ENCODE data around the gene AQP3. TPM values are rescaled to one million over a fixed set of nuclear protein-coding genes. Genes with fewer than 3 reads are reported as not detected.
A peak's percentile ranks its signal among the peaks of the same experiment; 100 is the strongest.

The AQP3 gene
- total RNA-seq, 2 experiments from 2014 or later = 99.8 to 106 TPM

DNA sequence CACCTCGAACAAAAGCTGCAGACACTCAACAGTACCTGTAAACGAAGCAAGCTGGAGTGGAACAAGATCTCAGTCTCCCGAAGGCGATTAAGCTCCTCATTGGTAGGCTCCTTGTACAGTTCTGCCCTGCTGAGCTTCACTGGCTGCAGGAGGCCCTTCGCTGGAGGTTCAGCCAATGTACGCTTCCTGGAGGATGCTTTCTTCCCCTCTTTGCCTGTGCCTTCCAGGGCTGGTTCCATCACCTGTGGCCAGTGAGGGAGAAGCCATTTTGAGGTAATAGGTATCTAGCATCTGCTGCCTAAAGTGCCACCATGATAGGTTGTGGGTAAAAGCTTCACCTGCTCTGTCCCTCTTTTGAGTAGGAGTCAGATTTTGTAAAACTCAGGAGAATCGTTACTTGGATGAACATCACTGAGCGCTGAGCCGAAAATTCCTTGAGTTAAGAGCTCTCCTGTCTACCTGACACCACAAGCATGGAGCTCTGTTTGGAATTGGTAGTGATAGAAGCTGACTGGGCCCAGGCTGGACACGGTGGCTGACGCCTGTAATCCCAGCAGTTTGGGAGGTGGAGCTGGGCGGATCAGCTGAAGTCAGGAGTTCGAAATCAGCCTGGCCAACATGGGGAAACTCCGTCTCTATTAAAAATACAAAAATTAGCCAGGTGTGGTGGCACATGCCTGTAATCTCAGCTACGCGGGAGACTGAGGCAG, 24.9 kb upstream of the AQP3 start:
- Mint-ChIP-seq H3K9me3 (no peaks in the 10 kb centered on the region), H3K4me3 (peak overlapping the region; percentile 66), H3K36me3 (ENCODE audit: low read depth) (peaks cover 61% of the 10 kb centered on the region), H3K27ac (peak overlapping the region; percentile 89), H3K4me1 (ENCODE audit: low read depth) (peaks cover 33% of the 10 kb centered on the region), H3K27me3 (no peaks in the 10 kb centered on the region)
- Histone ChIP-seq H3K27ac (ENCODE audit: low read depth in 1 of 2, low read length in 2 of 2) (no peak overlapping the region), H3K4me1 (ENCODE audit: insufficient read depth, low read length) (peaks cover 25% of the 10 kb centered on the region), H3K36me3 (ENCODE audit: insufficient read depth, low read length) (peaks cover 47% of the 10 kb centered on the region), H3K4me3 (ENCODE audit: low read length) (peak overlapping the region; percentile 92), H3K9me3 (ENCODE audit: control insufficient read depth in 1 of 2, insufficient read depth in 1 of 2, low read length in 2 of 2) (no peaks in the 10 kb centered on the region), H3K27me3 (ENCODE audit: control insufficient read depth in 1 of 2, insufficient read depth in 2 of 2, low read length in 2 of 2) (no peaks in the 10 kb centered on the region)
- ATAC-seq (ENCODE audit: poor library complexity) (no peak), DNase-seq (no peak)
- TF ChIP-seq CTCF (IDR thresholded peaks at IDR 0.05) = no peak
- intact Hi-C loops (cut with DNase I, micrococcal nuclease) = loop anchor here in 1 of 2 experiments (10.0 kb wide), 2 partner anchors 308 to 448 kb away; partner anchors contain the start of genes B4GALT1 and DNAJA1
- ChIA-PET CTCF (no interaction called here), POLR2A (interaction anchor here (1.1 to 4.6 kb wide), 5 partner anchors 11 to 182 kb away, joined by 5 to 67 read pairs (median 43); partner anchors contain the start of genes AQP3 and NFX1)

- peaks cover 57% of the 10 kb centered on the region for H3K36me3 ChIP-seq (ENCODE audit: insufficient read depth, low read length)
- POLR2A ChIA-PET = interaction anchor here (1.1 to 4.6 kb wide), 4 partner anchors 10 to 181 kb away, joined by 3 to 67 read pairs (median 28); partner anchors contain the start of genes AQP3 and NFX1
- TF ChIP-seq CTCF (IDR thresholded peaks at IDR 0.05) = no peak
- intact Hi-C loops (cut with DNase I, micrococcal nuclease) = loop anchor here in 1 of 2 experiments (10.0 kb wide), 2 partner anchors 307 to 447 kb away; partner anchors contain the start of genes B4GALT1 and DNAJA1
- no peak for ATAC-seq (ENCODE audit: poor library complexity)
- Mint-ChIP-seq H3K27ac (no peak overlapping the region), H3K36me3 (ENCODE audit: low read depth) (peaks cover 70% of the 10 kb centered on the region), H3K4me1 (ENCODE audit: low read depth) (peaks cover 33% of the 10 kb centered on the region), H3K4me3 (peak overlapping the region; percentile 27), H3K27me3 (no peaks in the 10 kb centered on the region), H3K9me3 (no peaks in the 10 kb centered on the region)
- no peak overlapping the region for H3K27ac ChIP-seq (ENCODE audit: low read depth in 1 of 2, low read length in 2 of 2)
- DNase-seq = no peak
- no peak overlapping the region for H3K4me3 ChIP-seq (ENCODE audit: low read length)
- CTCF ChIA-PET = no interaction called here
- no peaks in the 10 kb centered on the region for H3K27me3 ChIP-seq (ENCODE audit: control insufficient read depth in 1 of 2, insufficient read depth in 2 of 2, low read length in 2 of 2)
- H3K4me1 ChIP-seq (ENCODE audit: insufficient read depth, low read length) = peaks cover 32% of the 10 kb centered on the region
- H3K9me3 ChIP-seq (ENCODE audit: control insufficient read depth in 1 of 2, insufficient read depth in 1 of 2, low read length in 2 of 2) = no peaks in the 10 kb centered on the region
These were observed 24.0 kb upstream of the AQP3 start for GRCh38 chr9:33471361-33471760.

GRCh38 chr9:33469891-33470290, 22.5 kb upstream of the AQP3 start:
- Mint-ChIP-seq H3K4me1 (ENCODE audit: low read depth) (peaks cover 32% of the 10 kb centered on the region), H3K9me3 (no peaks in the 10 kb centered on the region), H3K36me3 (ENCODE audit: low read depth) (peaks cover 85% of the 10 kb centered on the region), H3K27ac (no peak overlapping the region), H3K4me3 (peak overlapping the region; percentile 63), H3K27me3 (no peaks in the 10 kb centered on the region)
- H3K9me3 ChIP-seq (ENCODE audit: control insufficient read depth in 1 of 2, insufficient read depth in 1 of 2, low read length in 2 of 2) = no peaks in the 10 kb centered on the region
- H3K27me3 ChIP-seq (ENCODE audit: control insufficient read depth in 1 of 2, insufficient read depth in 2 of 2, low read length in 2 of 2) = no peaks in the 10 kb centered on the region
- peaks cover 72% of the 10 kb centered on the region for H3K36me3 ChIP-seq (ENCODE audit: insufficient read depth, low read length)
- DNase-seq (peak in 1 of 14 experiments; percentile 1), ATAC-seq (ENCODE audit: poor library complexity) (no peak)
- CTCF ChIA-PET = no interaction called here
- POLR2A ChIA-PET = interaction anchor here (1.0 kb wide), 1 partner anchor 23 kb away, joined by 4 read pairs; the partner anchor contains the start of gene AQP3
- no peak overlapping the region for H3K4me3 ChIP-seq (ENCODE audit: low read length)
- no peak overlapping the region for H3K27ac ChIP-seq (ENCODE audit: low read depth in 1 of 2, low read length in 2 of 2)
- intact Hi-C loops (cut with DNase I, micrococcal nuclease) = loop anchor here in 1 of 2 experiments (5.0 to 10.0 kb wide), 3 partner anchors 183 to 445 kb away; partner anchors contain the start of genes B4GALT1 and DNAJA1
- TF ChIP-seq CTCF (IDR thresholded peaks at IDR 0.05) = no peak
- H3K4me1 ChIP-seq (ENCODE audit: insufficient read depth, low read length) = peaks cover 37% of the 10 kb centered on the region
